Measurements from ENCODE around the gene PABPN1L.
"Not testable (repeated sequence)": the region's sequence is repeated elsewhere in the genome, so short reads cannot be mapped to it uniquely, and the experiment has no call there.

The PABPN1L gene

DNA sequence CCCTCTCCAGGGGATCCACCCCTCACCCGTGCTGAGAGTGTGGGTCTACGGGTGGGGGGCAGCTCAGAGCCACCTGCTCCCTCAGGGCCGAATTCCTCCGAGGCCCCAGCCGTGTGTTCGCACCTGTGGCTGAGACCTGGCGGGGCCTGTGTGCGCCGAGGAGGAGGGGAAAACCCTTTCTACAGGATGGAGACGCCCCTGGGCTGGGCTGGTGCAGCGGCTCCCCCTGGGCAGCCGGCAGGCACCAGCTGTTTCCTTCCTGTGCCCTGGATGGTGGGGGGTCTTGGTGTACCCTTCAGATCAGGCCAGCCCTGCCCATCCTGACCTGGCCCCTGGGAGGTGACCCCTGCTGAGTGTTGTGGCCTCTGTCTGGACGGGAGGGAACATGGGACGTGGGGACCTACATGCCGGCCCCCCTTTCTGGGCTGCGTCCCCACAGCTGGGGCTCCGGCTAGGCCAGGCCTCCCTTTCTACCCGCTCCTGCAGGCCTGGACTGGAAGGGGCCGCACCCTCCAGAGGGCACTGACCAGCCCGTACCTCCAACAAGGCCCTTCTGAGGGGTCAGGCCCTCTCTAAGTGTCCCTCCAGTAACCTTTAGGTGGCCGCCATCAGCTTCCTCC is 28.3 kb upstream of the PABPN1L start:
- DNase-seq (ENCODE audit: low read depth) = no peak
- TF ChIP-seq, protein P1, sequence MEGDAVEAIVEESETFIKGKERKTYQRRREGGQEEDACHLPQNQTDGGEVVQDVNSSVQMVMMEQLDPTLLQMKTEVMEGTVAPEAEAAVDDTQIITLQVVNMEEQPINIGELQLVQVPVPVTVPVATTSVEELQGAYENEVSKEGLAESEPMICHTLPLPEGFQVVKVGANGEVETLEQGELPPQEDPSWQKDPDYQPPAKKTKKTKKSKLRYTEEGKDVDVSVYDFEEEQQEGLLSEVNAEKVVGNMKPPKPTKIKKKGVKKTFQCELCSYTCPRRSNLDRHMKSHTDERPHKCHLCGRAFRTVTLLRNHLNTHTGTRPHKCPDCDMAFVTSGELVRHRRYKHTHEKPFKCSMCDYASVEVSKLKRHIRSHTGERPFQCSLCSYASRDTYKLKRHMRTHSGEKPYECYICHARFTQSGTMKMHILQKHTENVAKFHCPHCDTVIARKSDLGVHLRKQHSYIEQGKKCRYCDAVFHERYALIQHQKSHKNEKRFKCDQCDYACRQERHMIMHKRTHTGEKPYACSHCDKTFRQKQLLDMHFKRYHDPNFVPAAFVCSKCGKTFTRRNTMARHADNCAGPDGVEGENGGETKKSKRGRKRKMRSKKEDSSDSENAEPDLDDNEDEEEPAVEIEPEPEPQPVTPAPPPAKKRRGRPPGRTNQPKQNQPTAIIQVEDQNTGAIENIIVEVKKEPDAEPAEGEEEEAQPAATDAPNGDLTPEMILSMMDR (IDR thresholded peaks at IDR 0.05; ENCODE audit: low read depth, low read length, missing control alignments) = no peak
- no peak overlapping the region for H3K4me3 ChIP-seq (ENCODE audit: low read depth, low read length)

DNA sequence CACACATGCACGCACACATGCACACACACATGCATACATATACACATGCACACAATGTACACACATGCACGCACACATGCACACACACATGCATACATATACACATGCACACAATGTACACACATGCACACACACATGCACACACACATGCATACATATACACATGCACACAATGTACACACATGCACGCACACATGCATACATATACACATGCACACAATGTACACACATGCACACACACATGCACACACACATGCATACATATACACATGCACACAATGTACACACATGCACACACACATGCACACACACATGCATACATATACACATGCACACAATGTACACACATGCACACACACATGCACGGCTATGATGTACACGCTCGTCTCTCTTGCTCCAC is 27.8 kb upstream of the PABPN1L start:
- not testable (repeated sequence) for DNase-seq (ENCODE audit: low read depth)

DNA sequence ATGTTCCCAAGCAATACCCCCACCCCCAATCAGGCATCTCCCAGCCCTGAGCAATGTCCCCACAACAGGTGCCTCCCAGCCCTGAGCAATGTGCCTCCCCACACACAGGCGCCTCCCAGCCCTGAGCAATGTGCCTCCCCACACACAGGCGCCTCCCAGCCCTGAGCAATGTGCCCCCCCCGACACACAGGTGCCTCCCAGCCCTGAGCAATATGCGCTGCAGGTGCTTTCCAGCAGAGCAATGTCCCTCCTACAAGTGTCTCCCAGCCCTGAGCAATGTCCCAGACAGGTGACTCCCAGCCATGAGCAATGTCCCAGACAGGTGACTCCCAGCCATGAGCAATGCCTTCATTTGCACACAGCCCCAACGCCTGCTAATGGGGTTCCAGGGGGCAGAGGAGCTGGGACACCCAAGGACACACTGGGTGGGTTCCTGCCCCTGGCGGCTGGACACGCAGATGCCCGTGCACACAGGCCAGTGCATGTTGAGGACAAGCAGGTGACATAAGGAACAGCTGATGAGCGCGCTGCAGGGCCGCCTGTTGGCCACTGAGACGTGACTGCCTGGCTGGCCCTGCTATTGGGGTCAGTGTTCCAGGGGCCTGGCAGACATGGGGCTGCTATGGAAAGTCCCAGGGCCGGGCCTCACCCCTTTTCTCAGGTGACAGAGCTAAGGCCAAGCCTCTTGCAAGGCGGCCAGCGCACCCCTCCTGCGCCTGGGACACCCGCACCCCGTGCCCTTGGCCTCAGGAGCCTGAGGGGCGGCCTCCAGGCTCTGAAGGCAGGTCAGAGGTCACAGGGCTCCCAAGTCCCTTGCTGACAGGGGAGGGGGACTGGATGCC is 26.9 kb upstream of the PABPN1L start:
- H3K4me3 ChIP-seq (ENCODE audit: low read depth, low read length) = no peak overlapping the region
- TF ChIP-seq, protein P1 (IDR thresholded peaks at IDR 0.05; ENCODE audit: low read depth, low read length, missing control alignments) = no peak
- peak; percentile 27 for DNase-seq (ENCODE audit: low read depth)

More for the DNA sequence above, 27.8 kb upstream of the PABPN1L start:
- not testable (repeated sequence) for H3K4me3 ChIP-seq (ENCODE audit: low read depth, low read length)

DNA sequence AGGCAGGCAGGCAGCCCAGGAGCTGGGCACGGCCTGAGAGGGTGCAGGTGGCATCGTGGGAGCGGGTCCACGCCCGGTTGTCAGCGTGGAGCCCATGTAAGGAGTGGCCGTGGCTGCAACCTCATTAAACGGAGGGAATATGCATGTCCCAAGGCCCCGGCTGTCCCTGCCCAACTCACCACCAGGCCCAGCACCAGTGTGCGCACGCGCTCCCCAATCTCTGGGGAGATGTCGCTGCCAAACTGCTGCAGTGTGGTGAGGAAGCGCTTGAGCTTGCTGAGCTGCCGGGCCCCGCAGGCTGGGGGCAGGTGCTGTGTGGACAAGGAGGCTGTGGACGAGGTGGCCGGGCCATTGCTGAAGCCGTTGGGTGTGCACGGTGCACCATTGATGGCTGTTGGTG is 25.6 kb upstream of the PABPN1L start:
- H3K4me3 ChIP-seq (ENCODE audit: low read depth, low read length) = no peak overlapping the region
- TF ChIP-seq, protein P1 (IDR thresholded peaks at IDR 0.05; ENCODE audit: low read depth, low read length, missing control alignments) = no peak
- no peak for DNase-seq (ENCODE audit: low read depth)

DNA sequence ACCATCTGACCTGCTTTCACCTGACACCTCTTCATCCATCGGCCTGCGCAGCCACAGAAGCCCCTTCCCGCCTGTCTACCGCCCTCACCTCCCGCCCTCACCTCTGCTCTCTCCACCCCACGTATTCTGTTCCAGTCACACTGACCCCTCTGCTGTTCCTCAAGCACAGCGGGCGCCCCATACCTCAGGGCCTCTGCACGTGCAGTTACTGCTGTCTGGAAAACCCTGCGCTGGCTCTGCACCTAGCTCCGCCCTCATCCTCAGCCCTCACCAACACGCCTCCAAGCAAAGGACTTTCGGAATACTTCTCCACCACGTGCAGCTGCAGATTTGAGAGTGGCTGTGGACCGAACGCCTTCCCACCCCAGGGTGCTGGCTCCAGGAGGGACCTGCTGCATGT is 24.6 kb upstream of the PABPN1L start:
- TF ChIP-seq, protein P1 (IDR thresholded peaks at IDR 0.05; ENCODE audit: low read depth, low read length, missing control alignments) = no peak
- DNase-seq (ENCODE audit: low read depth) = no peak

DNA sequence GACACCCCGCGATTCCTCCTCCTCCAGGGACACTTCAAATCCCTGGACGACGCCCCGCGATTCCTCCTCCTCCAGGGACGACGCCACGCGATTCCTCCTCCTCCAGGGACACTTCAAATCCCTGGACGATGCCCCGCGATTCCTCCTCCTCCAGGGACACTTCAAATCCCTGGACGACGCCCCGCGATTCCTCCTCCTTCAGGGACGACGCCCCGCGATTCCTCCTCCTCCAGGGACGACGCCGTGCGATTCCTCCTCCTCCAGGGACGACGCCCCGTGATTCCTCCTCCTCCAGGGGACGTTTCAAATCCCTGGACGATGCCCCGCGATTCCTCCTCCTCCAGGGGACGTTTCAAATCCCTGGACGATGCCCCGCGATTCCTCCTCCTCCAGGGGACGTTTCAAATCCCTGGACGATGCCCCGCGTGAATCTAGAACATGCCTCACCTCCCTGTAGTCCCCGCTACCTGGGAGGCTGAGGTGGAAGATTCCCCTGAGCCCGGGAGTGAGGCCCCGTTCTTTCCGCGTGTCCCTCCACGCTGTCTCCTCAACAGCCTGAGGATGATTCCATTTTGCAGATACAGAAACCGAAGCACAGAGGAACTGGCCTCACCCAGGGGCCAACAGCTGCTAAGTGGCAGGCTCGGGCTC is 23.4 kb upstream of the PABPN1L start:
- not testable (repeated sequence) for H3K4me3 ChIP-seq (ENCODE audit: low read depth, low read length); DNase-seq (ENCODE audit: low read depth)

More for the DNA sequence above, 24.6 kb upstream of the PABPN1L start:
- H3K4me3 ChIP-seq (ENCODE audit: low read depth, low read length) = no peak overlapping the region

DNA sequence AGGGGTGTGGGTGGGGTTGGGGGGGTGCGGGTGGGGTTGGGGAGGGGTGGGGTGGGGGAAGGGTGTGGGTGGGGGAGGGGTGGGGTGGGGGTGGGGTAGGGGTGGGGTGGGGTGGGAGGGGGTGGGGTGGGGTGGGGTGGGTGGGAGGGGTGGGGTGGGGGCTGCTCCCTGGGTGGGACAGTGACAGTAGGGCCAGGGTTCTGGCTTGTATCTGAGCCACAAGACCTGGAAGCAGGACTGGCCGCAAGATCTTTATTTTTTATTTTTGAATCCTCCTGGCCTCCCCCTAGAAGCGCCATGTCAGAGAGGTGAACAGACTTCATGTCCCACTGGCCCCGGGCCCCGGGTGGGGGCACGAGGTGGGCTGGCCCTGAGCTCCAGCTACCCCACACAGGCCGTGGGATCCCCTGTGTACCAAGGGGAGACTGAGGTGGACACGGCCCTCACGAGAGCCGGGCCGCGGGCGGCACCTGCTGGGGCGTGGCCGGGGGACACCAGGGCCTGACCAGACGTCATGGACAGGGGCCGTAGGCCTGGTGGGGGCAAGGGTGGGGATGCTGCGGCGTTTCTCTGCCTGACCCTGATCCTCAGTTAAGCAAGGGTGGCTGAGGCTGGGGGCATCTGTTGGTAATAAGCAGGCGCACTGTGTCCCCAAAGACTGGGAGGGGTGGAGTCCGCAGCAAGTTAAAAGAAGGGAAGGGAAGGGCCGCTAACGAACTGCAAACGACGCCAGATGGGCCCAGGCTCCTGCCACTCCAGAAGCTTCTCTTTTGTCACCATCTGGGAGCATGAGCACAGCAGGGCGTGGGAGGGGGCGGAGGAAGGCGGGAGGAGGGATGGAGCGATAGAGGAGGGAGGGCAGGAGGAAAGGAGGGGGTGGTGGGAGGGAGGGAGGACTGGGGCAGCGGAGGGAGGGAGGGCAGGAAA is 22.3 kb upstream of the PABPN1L start:
- DNase-seq (ENCODE audit: low read depth) = no peak
- H3K4me3 ChIP-seq (ENCODE audit: low read depth, low read length) = no peak overlapping the region
- TF ChIP-seq, protein P1 (IDR thresholded peaks at IDR 0.05; ENCODE audit: low read depth, low read length, missing control alignments) = no peak

Data from GM12864 (cell line).